ENCODE data around the gene TAS2R19.

DNA sequence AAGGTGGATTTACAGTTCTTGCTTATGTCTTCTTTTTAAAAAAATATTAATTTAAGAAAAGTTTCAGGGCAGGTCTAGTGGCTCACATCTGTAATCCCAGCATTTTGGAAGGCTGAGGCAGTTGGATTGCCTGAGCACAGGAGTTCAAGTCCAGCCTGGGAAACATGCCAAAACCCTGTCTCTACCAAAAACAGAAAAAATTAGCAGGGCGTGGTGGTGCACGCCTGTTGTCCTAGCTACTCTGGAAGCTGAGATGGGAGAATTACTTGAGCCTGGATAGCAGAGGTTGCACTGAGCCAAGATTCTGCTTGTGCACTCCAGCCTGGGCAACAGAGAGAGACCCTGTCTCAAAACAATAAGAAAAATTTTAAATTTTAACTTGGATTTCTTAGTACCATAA lies 45.1 kb upstream of the TAS2R19 start:
- no peak for TF ChIP-seq CTCF (IDR thresholded peaks at IDR 0.05)
- no peak for TF ChIP-seq POLR2AphosphoS5 (IDR thresholded peaks at IDR 0.05)
- no peak for TF ChIP-seq POLR2A (IDR thresholded peaks at IDR 0.05)
- no peak for TF ChIP-seq EP300 (IDR thresholded peaks at IDR 0.05)

Measured in stomach (tissue), 4 donors.